GM21717 (cell line): Measurements from ENCODE around the gene VAV3.

ENCODE experiments used
- ATAC-seq: cut with Tn5 transposase; IDR thresholded peaks from one replicate; pipeline ENCODE4 v1.9.1; 2021; ENCODE audit warnings: mild to moderate bottlenecking, moderate library complexity; ENCODE audit not compliant: unreplicated experiment

VAV3 gene

GRCh38 chr1:107547363-107548155 is 417.4 kb downstream of the VAV3 start:
- ATAC-seq: no peak

GRCh38 chr1:107546576-107546975 is 418.4 kb downstream of the VAV3 start:
- no peak for ATAC-seq

GRCh38 chr1:107545879-107546278 is 419.1 kb downstream of the VAV3 start:
- ATAC-seq: no peak

GRCh38 chr1:107545056-107545577 is 419.9 kb downstream of the VAV3 start:
- no peak for ATAC-seq

- ATAC-seq: no peak
Measured at GRCh38 chr1:107544285-107544684, 420.7 kb downstream of the VAV3 start.

- no peak for ATAC-seq
Measured at GRCh38 chr1:107541412-107541811, 423.6 kb downstream of the VAV3 start.

- no peak for ATAC-seq
Measured at GRCh38 chr1:107538502-107538901, 426.5 kb downstream of the VAV3 start.

- ATAC-seq: no peak
Measured at GRCh38 chr1:107536266-107536665, 428.7 kb downstream of the VAV3 start.

GRCh38 chr1:107535091-107535490 is 429.9 kb downstream of the VAV3 start:
- peak; percentile 69 for ATAC-seq

- ATAC-seq: no peak
Measured at GRCh38 chr1:107534632-107535031, 430.3 kb downstream of the VAV3 start.

GRCh38 chr1:107533436-107533835 is 431.5 kb downstream of the VAV3 start:
- ATAC-seq: no peak

GRCh38 chr1:107532318-107532717 is 432.7 kb downstream of the VAV3 start:
- ATAC-seq: no peak

GRCh38 chr1:107531065-107531908 is 433.7 kb downstream of the VAV3 start:
- no peak for ATAC-seq

- no peak for ATAC-seq
Measured at GRCh38 chr1:107530543-107530942, 434.4 kb downstream of the VAV3 start.

GRCh38 chr1:107529511-107530149 is 435.4 kb downstream of the VAV3 start:
- ATAC-seq: peak; percentile 90

- no peak for ATAC-seq
Measured at GRCh38 chr1:107526524-107527198, 438.3 kb downstream of the VAV3 start.

- ATAC-seq: no peak
Measured at GRCh38 chr1:107525961-107526360, 439.0 kb downstream of the VAV3 start.

- ATAC-seq: no peak
Measured at GRCh38 chr1:107525145-107525544, 439.8 kb downstream of the VAV3 start.

GRCh38 chr1:107524301-107524700 is 440.7 kb downstream of the VAV3 start:
- ATAC-seq: no peak

- ATAC-seq: no peak
Measured at GRCh38 chr1:107523736-107524135, 441.2 kb downstream of the VAV3 start.

- ATAC-seq: no peak
Measured at GRCh38 chr1:107523061-107523460, 441.9 kb downstream of the VAV3 start.
